ENCODE measurements around the gene DPYSL5. TPM values are rescaled to one million over a fixed set of nuclear protein-coding genes. Genes with fewer than 3 reads are reported as not detected.

The DPYSL5 gene
- total RNA-seq, 1 donor from 2014 or later, result 313 TPM

DNA sequence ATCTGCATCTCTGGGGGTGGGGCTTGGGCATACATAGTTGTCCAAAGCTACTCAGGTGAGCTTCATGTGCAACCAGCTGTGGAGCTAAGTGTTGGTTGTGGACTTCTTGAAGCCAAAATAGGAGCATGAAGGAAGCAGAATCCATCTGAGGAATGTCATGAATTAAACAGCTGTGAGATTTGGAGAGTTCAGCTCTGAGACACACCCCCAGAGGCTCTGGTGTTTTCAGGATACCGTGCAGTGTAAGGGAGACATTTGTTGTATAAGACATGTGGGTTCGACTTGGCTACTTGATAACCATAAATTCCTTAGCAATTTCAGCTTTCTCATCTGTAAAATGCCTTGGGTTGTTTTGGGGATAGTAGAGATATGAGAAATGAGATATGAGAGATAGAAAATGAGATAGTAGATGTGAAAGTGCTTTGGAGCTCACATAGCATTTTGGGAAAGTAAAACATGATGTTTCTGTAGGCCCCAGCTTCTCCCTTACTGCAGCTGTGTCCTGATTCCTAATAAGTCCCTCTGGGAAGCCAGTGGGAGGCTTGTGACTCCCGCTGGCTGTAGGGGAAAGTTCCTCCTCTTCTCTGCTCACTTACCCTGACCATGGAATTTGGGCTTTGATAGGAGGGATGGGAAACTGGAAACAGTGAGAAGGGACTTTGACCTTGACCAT is 50.0 kb downstream of the DPYSL5 start:
- Mint-ChIP-seq H3K27me3 (ENCODE audit: unreplicated experiment) (peaks cover 6% of the 10 kb centered on the region), H3K4me1 (ENCODE audit: low read depth, unreplicated experiment) (peaks cover 52% of the 10 kb centered on the region), H3K36me3 (ENCODE audit: unreplicated experiment) (peaks cover 12% of the 10 kb centered on the region), H3K4me3 (ENCODE audit: unreplicated experiment) (no peak overlapping the region), H3K27ac (ENCODE audit: unreplicated experiment) (peak overlapping the region; percentile 15), H3K9me3 (ENCODE audit: unreplicated experiment) (peaks cover 18% of the 10 kb centered on the region)
- no peak for DNase-seq
- TF ChIP-seq, protein P1, sequence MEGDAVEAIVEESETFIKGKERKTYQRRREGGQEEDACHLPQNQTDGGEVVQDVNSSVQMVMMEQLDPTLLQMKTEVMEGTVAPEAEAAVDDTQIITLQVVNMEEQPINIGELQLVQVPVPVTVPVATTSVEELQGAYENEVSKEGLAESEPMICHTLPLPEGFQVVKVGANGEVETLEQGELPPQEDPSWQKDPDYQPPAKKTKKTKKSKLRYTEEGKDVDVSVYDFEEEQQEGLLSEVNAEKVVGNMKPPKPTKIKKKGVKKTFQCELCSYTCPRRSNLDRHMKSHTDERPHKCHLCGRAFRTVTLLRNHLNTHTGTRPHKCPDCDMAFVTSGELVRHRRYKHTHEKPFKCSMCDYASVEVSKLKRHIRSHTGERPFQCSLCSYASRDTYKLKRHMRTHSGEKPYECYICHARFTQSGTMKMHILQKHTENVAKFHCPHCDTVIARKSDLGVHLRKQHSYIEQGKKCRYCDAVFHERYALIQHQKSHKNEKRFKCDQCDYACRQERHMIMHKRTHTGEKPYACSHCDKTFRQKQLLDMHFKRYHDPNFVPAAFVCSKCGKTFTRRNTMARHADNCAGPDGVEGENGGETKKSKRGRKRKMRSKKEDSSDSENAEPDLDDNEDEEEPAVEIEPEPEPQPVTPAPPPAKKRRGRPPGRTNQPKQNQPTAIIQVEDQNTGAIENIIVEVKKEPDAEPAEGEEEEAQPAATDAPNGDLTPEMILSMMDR (IDR thresholded peaks at IDR 0.05; ENCODE audit: partially characterized antibody, unreplicated experiment), result no peak

DNA sequence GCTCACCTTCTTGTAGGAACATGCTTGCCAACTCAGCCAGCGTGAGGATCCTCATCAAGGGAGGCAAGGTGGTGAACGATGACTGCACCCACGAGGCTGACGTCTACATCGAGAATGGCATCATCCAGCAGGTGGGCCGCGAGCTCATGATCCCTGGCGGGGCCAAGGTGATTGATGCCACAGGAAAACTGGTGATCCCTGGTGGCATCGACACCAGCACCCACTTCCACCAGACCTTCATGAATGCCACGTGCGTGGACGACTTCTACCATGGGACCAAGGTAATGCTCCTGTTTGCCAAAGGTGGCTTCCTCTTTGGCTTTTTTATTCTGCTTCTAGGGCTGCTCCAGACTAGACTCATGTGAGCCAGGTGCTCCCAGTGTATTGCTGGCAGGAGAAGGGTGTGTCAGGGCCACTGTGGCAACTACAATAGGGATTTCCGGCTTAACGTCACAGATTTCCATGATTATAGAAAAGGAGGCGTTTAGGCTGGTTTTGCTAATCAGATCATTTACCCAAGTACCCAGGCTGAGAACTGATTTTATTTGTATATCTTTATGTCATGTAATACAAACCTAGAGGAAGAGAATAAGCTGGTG is 50.6 kb downstream of the DPYSL5 start:
- peaks cover 5% of the 10 kb centered on the region for H3K27me3 Mint-ChIP-seq (ENCODE audit: unreplicated experiment)
- H3K27ac Mint-ChIP-seq (ENCODE audit: unreplicated experiment), result peak overlapping the region; percentile 48
- H3K4me3 Mint-ChIP-seq (ENCODE audit: unreplicated experiment), result no peak overlapping the region
- no peak for DNase-seq
- peaks cover 46% of the 10 kb centered on the region for H3K4me1 Mint-ChIP-seq (ENCODE audit: low read depth, unreplicated experiment)
- peaks cover 12% of the 10 kb centered on the region for H3K36me3 Mint-ChIP-seq (ENCODE audit: unreplicated experiment)
- H3K9me3 Mint-ChIP-seq (ENCODE audit: unreplicated experiment), result peaks cover 16% of the 10 kb centered on the region
- TF ChIP-seq, protein P1 (IDR thresholded peaks at IDR 0.05; ENCODE audit: partially characterized antibody, unreplicated experiment), result no peak

DNA sequence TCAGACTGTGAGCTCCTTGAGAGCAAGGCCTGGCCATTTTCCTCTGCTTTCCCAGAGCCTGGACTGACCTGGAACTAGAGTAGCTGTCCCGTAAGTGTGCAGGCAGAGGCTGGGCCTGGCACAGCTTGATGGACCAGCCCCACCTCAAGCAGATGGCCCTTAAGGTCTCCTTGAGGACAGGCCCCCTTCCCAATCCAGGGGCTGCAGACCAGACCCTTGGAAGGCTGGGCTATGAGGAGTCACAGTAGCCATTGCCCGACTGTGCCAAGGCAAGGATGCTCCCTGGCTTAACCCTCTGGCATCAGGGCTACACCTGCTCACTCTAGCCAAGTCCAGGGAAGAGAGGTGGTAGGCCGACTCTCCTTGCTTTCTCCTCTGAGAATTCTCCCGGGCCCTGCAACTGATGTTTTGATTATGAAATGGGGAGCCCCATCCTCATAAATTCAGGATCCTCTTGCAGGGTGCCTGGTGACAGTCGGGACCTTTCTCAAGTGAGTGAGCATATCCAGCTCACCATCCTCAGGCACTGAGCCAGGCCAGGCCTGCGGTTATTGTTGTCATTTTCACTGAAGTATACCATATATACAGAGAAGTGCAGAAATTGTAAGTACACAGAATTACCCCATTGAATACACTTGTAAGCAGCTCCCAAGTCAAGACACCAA is 51.7 kb downstream of the DPYSL5 start:
- H3K27ac Mint-ChIP-seq (ENCODE audit: unreplicated experiment), result peak overlapping the region; percentile 99
- peaks cover 9% of the 10 kb centered on the region for H3K36me3 Mint-ChIP-seq (ENCODE audit: unreplicated experiment)
- H3K4me3 Mint-ChIP-seq (ENCODE audit: unreplicated experiment), result no peak overlapping the region
- H3K27me3 Mint-ChIP-seq (ENCODE audit: unreplicated experiment), result peaks cover 8% of the 10 kb centered on the region
- peaks cover 44% of the 10 kb centered on the region for H3K4me1 Mint-ChIP-seq (ENCODE audit: low read depth, unreplicated experiment)
- DNase-seq, result no peak
- H3K9me3 Mint-ChIP-seq (ENCODE audit: unreplicated experiment), result peaks cover 18% of the 10 kb centered on the region
- TF ChIP-seq, protein P1 (IDR thresholded peaks at IDR 0.05; ENCODE audit: partially characterized antibody, unreplicated experiment), result no peak

DNA sequence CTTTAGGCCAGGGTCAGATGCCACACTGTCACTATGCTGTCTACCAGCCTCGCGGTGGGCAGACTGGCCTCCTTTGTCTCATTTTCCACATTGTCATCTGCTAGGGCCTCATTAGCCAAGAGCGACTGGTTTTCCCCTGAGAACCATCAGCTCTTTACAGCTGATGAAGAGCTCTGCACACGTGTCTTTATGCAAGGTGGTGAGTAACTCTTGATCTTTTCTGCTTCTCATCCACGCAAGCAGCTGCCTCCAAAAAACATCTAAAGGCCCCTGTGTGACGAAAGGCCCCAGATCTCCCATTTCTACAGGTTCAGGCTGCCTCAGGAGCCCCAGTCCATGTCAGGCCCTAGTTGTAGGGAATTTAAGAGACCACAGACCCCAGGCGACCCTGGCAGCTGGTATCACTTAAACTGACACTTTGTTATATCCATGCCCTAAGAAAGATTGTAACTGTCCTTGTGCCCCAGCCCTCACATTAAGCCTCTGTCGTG is 52.9 kb downstream of the DPYSL5 start:
- Mint-ChIP-seq H3K36me3 (ENCODE audit: unreplicated experiment) (peaks cover 14% of the 10 kb centered on the region), H3K27me3 (ENCODE audit: unreplicated experiment) (peaks cover 8% of the 10 kb centered on the region), H3K9me3 (ENCODE audit: unreplicated experiment) (peaks cover 18% of the 10 kb centered on the region), H3K4me1 (ENCODE audit: low read depth, unreplicated experiment) (peaks cover 46% of the 10 kb centered on the region), H3K4me3 (ENCODE audit: unreplicated experiment) (peak overlapping the region; percentile 84), H3K27ac (ENCODE audit: unreplicated experiment) (peak overlapping the region; percentile 99)
- TF ChIP-seq, protein P1 (IDR thresholded peaks at IDR 0.05; ENCODE audit: partially characterized antibody, unreplicated experiment), result no peak
- peak; percentile 35 for DNase-seq
